ENCODE measurements around the gene KRTAP5-10.

The KRTAP5-10 gene

DNA sequence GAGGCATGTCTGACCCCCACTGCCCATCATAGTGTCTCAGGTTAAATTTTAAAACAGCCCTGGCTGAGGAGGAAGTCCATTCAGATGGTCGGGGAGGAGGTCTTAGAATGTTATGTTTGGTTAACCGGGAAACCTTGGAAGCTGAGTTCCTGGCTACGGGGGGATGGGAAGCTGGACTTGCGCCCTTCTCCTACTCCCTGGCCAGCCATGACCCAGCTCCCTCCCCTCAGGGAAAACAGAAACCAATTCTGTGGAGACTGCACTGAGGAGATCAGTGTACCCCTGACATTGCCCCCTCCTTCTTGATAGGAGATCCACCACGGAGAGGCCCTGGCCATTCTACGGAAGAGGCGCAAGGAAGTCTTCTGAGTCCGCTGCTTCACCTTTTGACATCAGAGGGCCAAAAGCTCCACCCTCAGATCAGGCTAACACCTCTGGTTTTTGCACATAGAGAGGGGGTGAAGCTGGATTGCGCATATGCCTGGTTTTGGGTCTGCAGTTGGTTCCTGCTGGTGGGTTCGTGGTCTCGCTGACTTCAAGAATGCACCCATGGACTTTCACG lies 19.9 kb upstream of the KRTAP5-10 start:
- Histone ChIP-seq H3K36me3 (ENCODE audit: control insufficient read depth, low read depth, low read length) (no peaks in the 10 kb centered on the region), H3K27me3 (ENCODE audit: control insufficient read depth, insufficient read depth, low read length) (no peaks in the 10 kb centered on the region), H3K27ac (ENCODE audit: low read length) (no peak overlapping the region), H3K4me1 (ENCODE audit: control insufficient read depth, low read depth, low read length) (no peaks in the 10 kb centered on the region), H3K4me3 (ENCODE audit: low read length) (no peak overlapping the region), H3K9ac (ENCODE audit: low read length) (no peak overlapping the region), H3K9me3 (ENCODE audit: control insufficient read depth, low read depth, low read length) (no peaks in the 10 kb centered on the region)

DNA sequence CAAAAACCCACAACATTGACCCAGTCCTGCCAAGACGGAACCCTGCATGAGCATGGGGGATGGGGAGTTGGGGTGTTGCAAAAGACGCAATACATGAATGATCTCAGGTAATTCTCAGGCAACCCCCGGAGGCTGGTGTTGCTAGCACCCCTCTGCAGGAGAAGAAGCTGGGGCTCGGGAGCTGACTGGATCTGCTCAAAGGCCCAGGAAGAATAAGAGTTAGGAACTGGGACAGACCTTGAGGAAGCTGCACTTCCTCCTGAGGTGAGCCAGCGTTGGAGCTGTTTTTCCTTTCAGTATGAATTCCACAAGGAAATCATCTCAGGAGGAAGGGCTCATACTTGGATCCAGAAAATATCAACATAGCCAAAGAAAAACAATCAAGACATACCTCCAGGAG lies 17.2 kb upstream of the KRTAP5-10 start, which contains the start of gene KRTAP5-9:
TSS of gene KRTAP5-9 (plus strand) at position 301 of the 400 bp plus-strand sequence. CDS start 238 bp downstream, outside the sequence.
- Histone ChIP-seq H3K9ac (ENCODE audit: low read length) (no peak within 1 kb of the TSS), H3K36me3 (ENCODE audit: control insufficient read depth, low read depth, low read length) (no peaks in the 10 kb centered on the region), H3K27ac (ENCODE audit: low read length) (no peak within 1 kb of the TSS), H3K4me3 (ENCODE audit: low read length) (no peak within 1 kb of the TSS), H3K27me3 (ENCODE audit: control insufficient read depth, insufficient read depth, low read length) (no peaks in the 10 kb centered on the region), H3K9me3 (ENCODE audit: control insufficient read depth, low read depth, low read length) (no peaks in the 10 kb centered on the region), H3K4me1 (ENCODE audit: control insufficient read depth, low read depth, low read length) (no peaks in the 10 kb centered on the region)

DNA sequence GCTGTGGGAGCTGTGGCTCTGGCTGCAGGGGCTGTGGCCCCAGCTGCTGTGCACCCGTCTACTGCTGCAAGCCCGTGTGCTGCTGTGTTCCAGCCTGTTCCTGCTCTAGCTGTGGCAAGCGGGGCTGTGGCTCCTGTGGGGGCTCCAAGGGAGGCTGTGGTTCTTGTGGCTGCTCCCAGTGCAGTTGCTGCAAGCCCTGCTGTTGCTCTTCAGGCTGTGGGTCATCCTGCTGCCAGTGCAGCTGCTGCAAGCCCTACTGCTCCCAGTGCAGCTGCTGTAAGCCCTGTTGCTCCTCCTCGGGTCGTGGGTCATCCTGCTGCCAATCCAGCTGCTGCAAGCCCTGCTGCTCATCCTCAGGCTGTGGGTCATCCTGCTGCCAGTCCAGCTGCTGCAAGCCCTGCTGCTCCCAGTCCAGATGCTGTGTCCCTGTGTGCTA lies 16.6 kb upstream of the KRTAP5-10 start:
- no peaks in the 10 kb centered on the region for H3K27me3 ChIP-seq (ENCODE audit: control insufficient read depth, insufficient read depth, low read length)

DNA sequence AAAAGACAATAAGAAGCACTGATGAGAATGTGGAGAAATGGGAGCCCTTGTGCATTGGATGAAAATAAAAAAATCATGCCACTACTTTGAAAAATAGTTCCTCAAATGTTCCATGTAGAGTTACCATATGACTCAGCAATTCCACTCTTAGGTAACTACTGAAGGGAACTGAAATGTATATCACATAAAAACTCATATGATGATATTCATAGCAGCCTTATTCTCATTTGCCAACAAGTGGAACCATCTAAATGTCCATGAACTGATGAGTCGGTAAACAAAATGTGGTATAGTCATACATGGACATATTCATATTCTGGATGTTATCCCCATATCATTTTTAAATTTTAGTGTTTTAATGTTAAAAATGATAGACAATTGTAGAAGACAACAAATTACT lies 13.7 kb upstream of the KRTAP5-10 start:
- Histone ChIP-seq H3K27me3 (ENCODE audit: control insufficient read depth, insufficient read depth, low read length) (no peaks in the 10 kb centered on the region), H3K4me1 (ENCODE audit: control insufficient read depth, low read depth, low read length) (no peaks in the 10 kb centered on the region), H3K9ac (ENCODE audit: low read length) (no peak overlapping the region)

More for the DNA sequence above, 16.6 kb upstream of the KRTAP5-10 start:
- Histone ChIP-seq H3K36me3 (ENCODE audit: control insufficient read depth, low read depth, low read length) (no peaks in the 10 kb centered on the region), H3K4me3 (ENCODE audit: low read length) (no peak overlapping the region), H3K4me1 (ENCODE audit: control insufficient read depth, low read depth, low read length) (no peaks in the 10 kb centered on the region), H3K27ac (ENCODE audit: low read length) (no peak overlapping the region), H3K9me3 (ENCODE audit: control insufficient read depth, low read depth, low read length) (no peaks in the 10 kb centered on the region), H3K9ac (ENCODE audit: low read length) (no peak overlapping the region)

DNA sequence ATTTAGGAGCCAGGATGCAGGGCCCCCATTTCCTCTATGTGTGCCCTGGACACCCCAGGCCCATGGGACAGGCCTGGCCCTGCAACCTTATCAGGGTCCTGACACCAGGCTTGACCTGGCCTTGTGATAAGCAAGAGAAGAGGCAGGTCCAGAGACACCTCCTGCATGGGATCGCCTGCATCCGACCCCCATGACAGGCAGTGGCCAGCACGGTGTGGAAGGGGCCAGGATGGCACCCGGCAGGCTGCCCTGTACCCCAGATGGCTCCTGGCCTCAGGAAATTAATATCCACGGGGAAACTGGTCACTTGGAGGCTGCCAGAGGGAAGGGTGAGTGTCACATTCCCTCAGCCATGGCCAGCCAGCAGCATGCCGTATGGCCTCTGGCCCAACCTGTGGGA lies 10.4 kb upstream of the KRTAP5-10 start:
- H3K9ac ChIP-seq (ENCODE audit: low read length), result no peak overlapping the region
- H3K27me3 ChIP-seq (ENCODE audit: control insufficient read depth, insufficient read depth, low read length), result no peaks in the 10 kb centered on the region
- no peak overlapping the region for H3K4me3 ChIP-seq (ENCODE audit: low read length)
- no peaks in the 10 kb centered on the region for H3K4me1 ChIP-seq (ENCODE audit: control insufficient read depth, low read depth, low read length)
- no peak overlapping the region for H3K27ac ChIP-seq (ENCODE audit: low read length)
- H3K36me3 ChIP-seq (ENCODE audit: control insufficient read depth, low read depth, low read length), result no peaks in the 10 kb centered on the region
- H3K9me3 ChIP-seq (ENCODE audit: control insufficient read depth, low read depth, low read length), result peaks cover 5% of the 10 kb centered on the region

More for the DNA sequence above, 13.7 kb upstream of the KRTAP5-10 start:
- H3K9me3 ChIP-seq (ENCODE audit: control insufficient read depth, low read depth, low read length), result no peaks in the 10 kb centered on the region
- no peak overlapping the region for H3K4me3 ChIP-seq (ENCODE audit: low read length)
- no peaks in the 10 kb centered on the region for H3K36me3 ChIP-seq (ENCODE audit: control insufficient read depth, low read depth, low read length)
- no peak overlapping the region for H3K27ac ChIP-seq (ENCODE audit: low read length)

DNA sequence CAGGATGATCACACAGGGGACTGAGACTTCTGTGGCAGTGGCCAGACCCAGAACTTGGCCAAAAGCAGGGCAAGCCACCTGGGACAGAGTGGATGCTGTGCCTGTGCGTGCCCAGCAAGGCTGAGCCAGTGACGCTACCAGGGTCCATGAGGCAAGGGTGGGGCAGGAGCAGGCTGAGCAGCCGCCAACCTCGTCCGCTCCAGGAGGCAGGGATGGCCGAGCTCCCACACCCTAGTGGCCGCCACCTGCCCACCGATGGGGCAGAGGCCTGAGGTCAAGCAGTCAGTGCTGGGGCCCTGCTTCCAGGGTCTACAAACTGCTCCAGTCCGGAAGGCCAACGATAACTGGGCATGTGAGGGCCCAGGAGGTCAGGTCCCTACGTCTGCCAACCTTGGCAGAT lies 9.9 kb upstream of the KRTAP5-10 start:
- H3K4me1 ChIP-seq (ENCODE audit: control insufficient read depth, low read depth, low read length), result no peaks in the 10 kb centered on the region

DNA sequence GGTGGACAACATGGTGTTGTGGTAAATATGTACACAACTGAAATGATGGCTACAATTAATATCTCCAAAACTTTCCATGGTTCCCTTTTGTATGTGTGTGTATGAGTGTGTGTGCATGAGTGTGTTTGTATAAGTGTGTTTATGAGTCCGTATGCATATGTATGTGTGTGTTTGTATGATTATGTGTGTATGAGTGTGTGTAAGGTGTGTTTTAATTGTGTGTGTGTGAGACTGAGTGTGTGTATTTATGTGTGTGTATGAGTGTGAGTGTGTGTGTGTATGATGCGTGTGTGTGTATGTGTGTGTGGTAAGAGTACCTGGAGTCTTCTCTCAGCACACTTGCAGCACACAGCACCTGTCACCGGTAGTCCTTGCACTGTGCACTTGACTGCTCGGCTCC lies 9.3 kb upstream of the KRTAP5-10 start:
- Histone ChIP-seq H3K4me3 (ENCODE audit: low read length) (no peak overlapping the region), H3K9me3 (ENCODE audit: control insufficient read depth, low read depth, low read length) (peaks cover 5% of the 10 kb centered on the region), H3K4me1 (ENCODE audit: control insufficient read depth, low read depth, low read length) (no peaks in the 10 kb centered on the region), H3K36me3 (ENCODE audit: control insufficient read depth, low read depth, low read length) (no peaks in the 10 kb centered on the region), H3K9ac (ENCODE audit: low read length) (no peak overlapping the region), H3K27me3 (ENCODE audit: control insufficient read depth, insufficient read depth, low read length) (no peaks in the 10 kb centered on the region), H3K27ac (ENCODE audit: low read length) (no peak overlapping the region)

More for the DNA sequence above, 9.9 kb upstream of the KRTAP5-10 start:
- H3K9me3 ChIP-seq (ENCODE audit: control insufficient read depth, low read depth, low read length), result peaks cover 5% of the 10 kb centered on the region
- H3K4me3 ChIP-seq (ENCODE audit: low read length), result no peak overlapping the region
- no peak overlapping the region for H3K27ac ChIP-seq (ENCODE audit: low read length)
- H3K27me3 ChIP-seq (ENCODE audit: control insufficient read depth, insufficient read depth, low read length), result no peaks in the 10 kb centered on the region
- no peaks in the 10 kb centered on the region for H3K36me3 ChIP-seq (ENCODE audit: control insufficient read depth, low read depth, low read length)
- no peak overlapping the region for H3K9ac ChIP-seq (ENCODE audit: low read length)

DNA sequence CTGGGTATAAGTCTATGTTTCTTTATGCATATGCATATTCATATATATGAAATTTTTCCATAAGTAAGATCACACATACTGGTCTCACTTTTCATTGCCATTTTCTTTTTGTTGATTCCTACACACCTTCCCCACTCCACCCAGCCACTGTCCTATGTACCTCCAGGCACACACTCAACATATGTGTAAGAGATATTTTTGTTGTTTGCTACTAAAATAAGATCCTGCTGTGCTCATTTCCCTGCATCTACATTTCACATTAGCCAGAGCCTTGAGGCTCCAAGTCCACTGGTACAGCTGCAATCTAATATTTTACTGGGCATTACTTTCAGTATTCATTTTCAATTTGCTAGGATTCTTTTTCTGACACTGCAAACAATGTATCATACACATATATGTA lies 8.1 kb upstream of the KRTAP5-10 start:
- Histone ChIP-seq H3K27me3 (ENCODE audit: control insufficient read depth, insufficient read depth, low read length) (no peaks in the 10 kb centered on the region), H3K36me3 (ENCODE audit: control insufficient read depth, low read depth, low read length) (no peaks in the 10 kb centered on the region), H3K4me1 (ENCODE audit: control insufficient read depth, low read depth, low read length) (no peaks in the 10 kb centered on the region), H3K4me3 (ENCODE audit: low read length) (no peak overlapping the region), H3K27ac (ENCODE audit: low read length) (no peak overlapping the region), H3K9me3 (ENCODE audit: control insufficient read depth, low read depth, low read length) (peaks cover 5% of the 10 kb centered on the region), H3K9ac (ENCODE audit: low read length) (no peak overlapping the region)

DNA sequence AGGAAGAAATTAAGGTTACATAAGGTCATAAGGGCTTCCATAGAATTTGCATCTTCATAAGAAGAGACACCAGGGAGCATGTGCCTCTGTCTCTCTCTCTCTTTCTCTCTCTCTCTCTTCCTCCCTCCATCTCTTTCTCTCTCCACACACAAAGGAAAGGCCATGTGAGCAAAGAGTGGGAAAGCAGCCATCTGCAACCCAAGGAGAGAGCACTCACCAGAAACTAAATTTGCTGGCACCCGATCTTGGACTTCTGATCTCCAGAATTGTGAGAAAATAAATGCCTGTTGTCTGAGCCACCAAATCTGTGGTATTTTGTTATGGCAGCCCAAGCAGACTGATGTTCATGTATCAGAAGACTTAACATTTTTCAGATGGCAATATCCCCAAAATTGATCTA lies 6.4 kb upstream of the KRTAP5-10 start:
- Histone ChIP-seq H3K36me3 (ENCODE audit: control insufficient read depth, low read depth, low read length) (no peaks in the 10 kb centered on the region), H3K4me3 (ENCODE audit: low read length) (no peak overlapping the region), H3K4me1 (ENCODE audit: control insufficient read depth, low read depth, low read length) (peaks cover 2% of the 10 kb centered on the region), H3K9ac (ENCODE audit: low read length) (no peak overlapping the region), H3K9me3 (ENCODE audit: control insufficient read depth, low read depth, low read length) (peaks cover 5% of the 10 kb centered on the region), H3K27ac (ENCODE audit: low read length) (no peak overlapping the region), H3K27me3 (ENCODE audit: control insufficient read depth, insufficient read depth, low read length) (no peaks in the 10 kb centered on the region)

DNA sequence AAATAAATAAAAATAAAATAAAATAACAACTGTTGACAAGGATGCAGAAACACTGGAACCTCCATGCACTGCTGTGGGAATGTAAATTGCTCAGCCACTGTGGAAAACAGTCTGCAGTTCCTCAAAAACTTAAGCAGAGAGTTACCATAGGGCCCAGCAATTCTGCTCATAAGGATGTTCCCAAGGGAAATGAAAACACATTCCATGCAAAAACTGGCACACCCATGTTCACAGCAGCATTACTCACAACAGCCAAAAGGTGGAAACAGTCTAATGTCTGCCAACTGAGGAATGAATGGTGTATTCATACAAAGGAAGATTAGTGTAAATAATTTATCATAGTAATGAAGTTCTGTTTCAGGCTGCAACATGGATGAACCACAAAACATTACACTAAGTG lies 3.2 kb upstream of the KRTAP5-10 start:
- Histone ChIP-seq H3K4me3 (ENCODE audit: low read length) (no peak overlapping the region), H3K4me1 (ENCODE audit: control insufficient read depth, low read depth, low read length) (peaks cover 6% of the 10 kb centered on the region), H3K27me3 (ENCODE audit: control insufficient read depth, insufficient read depth, low read length) (no peaks in the 10 kb centered on the region), H3K36me3 (ENCODE audit: control insufficient read depth, low read depth, low read length) (no peaks in the 10 kb centered on the region), H3K9ac (ENCODE audit: low read length) (no peak overlapping the region), H3K27ac (ENCODE audit: low read length) (no peak overlapping the region), H3K9me3 (ENCODE audit: control insufficient read depth, low read depth, low read length) (peaks cover 5% of the 10 kb centered on the region)

DNA sequence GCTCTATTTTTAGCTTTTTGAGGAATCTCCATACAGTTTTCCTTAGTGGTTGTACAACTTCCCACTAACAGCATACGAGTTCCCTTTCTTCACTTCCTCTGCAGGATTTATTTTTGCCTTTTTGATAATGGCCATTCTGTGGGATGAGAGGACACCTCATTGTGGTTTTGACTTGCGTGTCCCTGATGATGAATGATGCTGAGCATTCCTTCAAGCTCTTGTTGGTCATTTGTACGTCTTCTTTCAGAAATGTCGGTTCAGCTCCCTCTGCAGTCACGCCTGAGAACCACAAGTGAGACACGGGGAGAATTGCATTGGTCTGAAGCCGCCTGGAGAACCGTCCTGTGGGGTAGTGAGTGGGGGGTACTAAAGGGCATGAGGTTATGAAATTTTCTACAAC lies 2.0 kb upstream of the KRTAP5-10 start:
- peaks cover 6% of the 10 kb centered on the region for H3K4me1 ChIP-seq (ENCODE audit: control insufficient read depth, low read depth, low read length)
- no peaks in the 10 kb centered on the region for H3K27me3 ChIP-seq (ENCODE audit: control insufficient read depth, insufficient read depth, low read length)
- H3K9me3 ChIP-seq (ENCODE audit: control insufficient read depth, low read depth, low read length), result peaks cover under 1% of the 10 kb centered on the region
- no peak overlapping the region for H3K4me3 ChIP-seq (ENCODE audit: low read length)
- H3K36me3 ChIP-seq (ENCODE audit: control insufficient read depth, low read depth, low read length), result no peaks in the 10 kb centered on the region
- H3K27ac ChIP-seq (ENCODE audit: low read length), result no peak overlapping the region
- no peak overlapping the region for H3K9ac ChIP-seq (ENCODE audit: low read length)

DNA sequence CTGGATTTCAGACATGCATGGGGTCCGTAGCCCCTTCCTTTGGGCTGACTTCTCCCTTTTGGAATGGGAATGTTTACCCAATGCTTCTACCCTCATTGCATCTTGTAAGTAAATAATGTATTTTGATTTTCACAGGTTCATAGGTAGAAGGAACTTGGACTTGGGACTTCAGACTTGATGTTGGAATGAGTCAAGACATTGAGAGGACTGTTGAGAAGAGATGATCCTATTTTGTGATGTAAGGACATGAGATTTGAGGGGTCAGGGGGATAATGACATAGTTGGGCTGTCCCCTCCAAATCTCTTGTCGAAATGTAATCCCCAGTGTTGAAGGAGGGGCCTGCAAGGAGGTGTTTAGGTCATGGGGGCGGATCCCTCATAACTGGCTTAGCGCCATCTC lies 933 bp upstream of the KRTAP5-10 start:
- H3K27me3 ChIP-seq (ENCODE audit: control insufficient read depth, insufficient read depth, low read length), result no peaks in the 10 kb centered on the region
- no peaks in the 10 kb centered on the region for H3K9me3 ChIP-seq (ENCODE audit: control insufficient read depth, low read depth, low read length)
- H3K4me1 ChIP-seq (ENCODE audit: control insufficient read depth, low read depth, low read length), result peaks cover 6% of the 10 kb centered on the region
- H3K27ac ChIP-seq (ENCODE audit: low read length), result no peak overlapping the region
- H3K36me3 ChIP-seq (ENCODE audit: control insufficient read depth, low read depth, low read length), result no peaks in the 10 kb centered on the region
- H3K9ac ChIP-seq (ENCODE audit: low read length), result no peak overlapping the region
- no peak overlapping the region for H3K4me3 ChIP-seq (ENCODE audit: low read length)
